Activated naive CD4-positive, alpha-beta T cell treated with anti-CD3 and anti-CD28 coated beads, Interleukin-2, amount 50 U/mL, for 24 hours (primary cell): ENCODE results near the gene SPDYE4.

ENCODE experiments used
- H3K27ac Mint-ChIP-seq: one replicate; pipeline ENCODE4 v1.8.0; 2021; ENCODE audit warnings: mild to moderate bottlenecking, mixed read lengths
- H3K27me3 Mint-ChIP-seq: one replicate; pipeline ENCODE4 v1.8.0; 2021; ENCODE audit warnings: mixed read lengths
- H3K36me3 Mint-ChIP-seq: one replicate; pipeline ENCODE4 v1.8.0; 2021; ENCODE audit warnings: mixed read lengths
- H3K4me1 Mint-ChIP-seq: one replicate; pipeline ENCODE4 v1.8.0; 2021; ENCODE audit warnings: mixed read lengths
- H3K4me3 Mint-ChIP-seq: one replicate; pipeline ENCODE4 v1.8.0; 2021; ENCODE audit warnings: mild to moderate bottlenecking, mixed read lengths
- H3K9me3 Mint-ChIP-seq: one replicate; pipeline ENCODE4 v1.8.0; 2021; ENCODE audit warnings: mixed read lengths

The SPDYE4 gene

DNA sequence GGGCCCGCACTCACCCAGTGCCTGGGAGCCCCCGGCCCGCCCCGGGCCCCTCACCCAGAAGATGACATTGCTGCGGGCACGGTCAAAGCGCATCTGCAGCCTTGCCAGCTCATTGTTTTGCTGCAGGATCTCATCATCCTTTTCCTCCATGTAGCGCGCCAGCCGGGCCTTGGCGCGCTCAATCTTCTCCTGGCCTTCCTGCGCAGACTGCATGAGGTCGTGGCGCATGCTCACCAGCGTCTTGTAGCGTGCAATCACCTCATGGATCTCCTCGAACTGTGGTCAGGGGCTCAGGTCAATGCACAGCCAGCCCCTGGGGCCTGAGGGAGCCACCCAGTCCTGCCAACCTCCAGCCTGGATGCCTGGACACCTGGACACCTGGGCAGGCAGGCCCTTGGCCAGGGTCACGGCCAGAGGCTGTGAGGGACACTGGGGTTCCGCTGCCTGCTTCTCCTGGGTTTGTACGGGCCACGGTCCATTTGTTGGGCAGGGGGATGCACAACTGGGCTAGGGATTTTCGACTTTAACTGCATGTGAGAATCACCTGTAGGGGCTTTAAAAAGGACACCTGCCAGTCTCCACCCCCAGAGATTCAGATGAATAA is 22.9 kb downstream of the SPDYE4 start:
- Mint-ChIP-seq H3K36me3 (no peaks in the 10 kb centered on the region), H3K4me1 (peaks cover 7% of the 10 kb centered on the region), H3K27me3 (no peaks in the 10 kb centered on the region), H3K27ac (no peak overlapping the region), H3K9me3 (no peaks in the 10 kb centered on the region), H3K4me3 (no peak overlapping the region)

DNA sequence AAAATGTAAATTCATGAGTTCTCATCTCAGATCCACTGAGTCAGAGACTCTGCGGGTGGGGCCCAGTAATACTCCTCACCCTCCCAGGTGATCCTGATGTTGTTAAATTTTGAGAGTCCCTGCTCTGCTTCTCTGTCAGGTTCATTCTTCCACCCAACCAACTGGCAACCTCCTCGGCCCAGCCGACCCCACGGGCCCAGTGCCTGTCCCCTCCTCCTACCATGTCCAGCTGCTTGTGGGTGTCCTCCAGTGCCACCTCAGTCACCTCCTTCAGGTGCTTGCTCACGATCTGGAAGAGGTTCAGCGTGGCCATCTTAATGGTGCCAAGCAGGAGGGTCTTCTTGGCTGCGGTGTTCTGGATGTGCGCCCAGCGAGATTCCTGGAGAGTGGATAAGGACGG is 23.5 kb downstream of the SPDYE4 start:
- H3K4me3 Mint-ChIP-seq: no peak overlapping the region
- H3K36me3 Mint-ChIP-seq: no peaks in the 10 kb centered on the region
- H3K9me3 Mint-ChIP-seq: no peaks in the 10 kb centered on the region
- no peaks in the 10 kb centered on the region for H3K27me3 Mint-ChIP-seq
- H3K4me1 Mint-ChIP-seq: peaks cover 2% of the 10 kb centered on the region
- H3K27ac Mint-ChIP-seq: no peak overlapping the region

DNA sequence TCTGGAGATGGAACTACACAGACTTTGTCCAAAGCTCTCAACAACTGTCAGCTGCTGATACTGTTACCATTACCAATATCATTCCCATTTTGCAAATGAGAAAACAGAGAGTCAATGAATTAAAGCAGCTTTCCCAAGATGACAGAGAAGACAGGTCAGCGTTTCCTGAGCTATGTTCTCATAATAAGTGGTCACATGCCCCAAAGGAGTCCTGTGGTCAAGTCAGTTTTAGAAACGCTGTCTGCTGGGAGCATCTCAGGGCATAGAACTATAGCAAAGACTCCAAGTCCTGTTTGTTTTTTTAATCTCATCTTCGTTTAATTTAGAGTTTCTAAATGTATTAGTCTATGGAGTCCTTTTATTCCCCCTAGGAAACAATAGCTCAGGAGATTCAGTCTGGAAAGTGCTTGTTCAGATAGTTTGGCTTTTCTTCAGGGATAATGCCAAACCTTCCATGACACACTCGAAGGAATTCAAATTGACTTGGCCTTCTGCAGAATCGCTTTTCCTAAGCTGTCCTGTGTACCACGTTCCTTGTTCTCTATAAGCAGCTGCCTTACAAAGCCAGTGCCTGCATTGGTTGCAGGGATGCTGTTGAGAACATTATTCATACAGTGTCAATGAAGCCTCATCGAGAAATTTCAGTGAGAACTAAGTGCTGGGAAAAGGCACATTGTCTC is 25.8 kb downstream of the SPDYE4 start:
- Mint-ChIP-seq H3K9me3 (no peaks in the 10 kb centered on the region), H3K36me3 (no peaks in the 10 kb centered on the region), H3K27ac (no peak overlapping the region), H3K4me1 (no peaks in the 10 kb centered on the region), H3K27me3 (peaks cover 2% of the 10 kb centered on the region), H3K4me3 (no peak overlapping the region)

DNA sequence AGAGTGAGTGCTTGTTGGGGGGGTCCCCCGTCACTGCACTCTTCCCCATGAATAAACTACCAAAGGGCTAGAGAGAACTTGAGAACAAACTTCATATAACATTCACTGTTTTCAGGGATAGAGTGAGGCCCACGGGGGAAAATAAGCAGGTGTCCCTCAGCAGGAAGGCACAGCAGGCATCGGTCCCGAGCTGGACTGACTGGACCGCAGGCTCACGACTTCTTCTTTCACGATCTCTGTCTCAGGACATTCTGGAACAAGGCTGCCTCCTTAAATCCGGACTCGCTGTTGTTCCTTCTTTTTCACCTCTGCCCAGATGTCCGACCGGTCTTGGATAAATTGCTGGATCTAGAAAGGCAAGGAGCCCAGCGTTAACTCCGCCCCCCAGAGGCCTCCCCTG is 28.5 kb downstream of the SPDYE4 start:
- no peaks in the 10 kb centered on the region for H3K9me3 Mint-ChIP-seq
- no peak overlapping the region for H3K4me3 Mint-ChIP-seq
- no peaks in the 10 kb centered on the region for H3K4me1 Mint-ChIP-seq
- H3K27me3 Mint-ChIP-seq: peaks cover 4% of the 10 kb centered on the region
- H3K36me3 Mint-ChIP-seq: no peaks in the 10 kb centered on the region
- H3K27ac Mint-ChIP-seq: peak overlapping the region; percentile 26

DNA sequence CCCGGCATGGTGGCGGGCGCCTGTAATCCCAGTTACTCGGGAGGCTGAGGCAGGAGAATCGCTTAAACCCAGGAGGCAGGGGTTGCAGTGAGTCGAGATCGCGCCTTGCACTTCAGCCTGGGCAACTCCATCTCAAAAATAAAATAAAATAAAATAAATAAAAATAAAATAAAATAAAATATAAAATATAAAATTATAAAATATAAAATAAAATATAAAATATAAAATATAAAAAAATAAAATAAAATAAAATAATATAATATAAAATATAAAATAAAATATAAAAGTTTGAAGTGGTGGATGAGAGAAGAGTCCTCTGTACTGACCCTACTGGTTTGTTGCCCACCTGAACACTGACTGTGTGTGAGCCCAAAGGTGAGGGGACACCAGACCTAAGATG is 28.9 kb downstream of the SPDYE4 start:
- Mint-ChIP-seq H3K9me3 (no peaks in the 10 kb centered on the region), H3K36me3 (no peaks in the 10 kb centered on the region), H3K27ac (no peak overlapping the region), H3K4me1 (no peaks in the 10 kb centered on the region), H3K27me3 (peaks cover 4% of the 10 kb centered on the region), H3K4me3 (no peak overlapping the region)

DNA sequence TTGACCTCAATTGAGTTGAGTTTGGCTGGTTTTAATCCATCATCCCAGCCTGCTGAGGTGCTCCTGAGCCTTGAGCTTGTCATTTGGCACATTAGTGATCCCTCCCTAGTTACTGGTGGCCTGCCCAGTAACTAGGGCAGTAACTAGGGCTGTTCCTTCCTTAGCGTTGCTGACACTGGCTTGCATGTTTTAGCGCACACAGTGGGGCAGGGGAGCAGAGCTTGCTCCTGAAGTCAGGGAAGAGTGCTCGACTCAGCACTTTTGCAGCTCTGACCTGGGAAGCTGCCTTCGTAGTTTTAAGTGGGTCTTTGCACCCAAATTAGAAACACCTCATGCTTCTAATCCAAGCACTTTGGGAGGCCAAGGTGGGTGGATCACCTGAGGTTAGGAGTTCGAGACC is 29.4 kb downstream of the SPDYE4 start:
- peaks cover 4% of the 10 kb centered on the region for H3K27me3 Mint-ChIP-seq
- no peaks in the 10 kb centered on the region for H3K9me3 Mint-ChIP-seq
- H3K4me1 Mint-ChIP-seq: no peaks in the 10 kb centered on the region
- no peak overlapping the region for H3K27ac Mint-ChIP-seq
- H3K4me3 Mint-ChIP-seq: no peak overlapping the region
- H3K36me3 Mint-ChIP-seq: no peaks in the 10 kb centered on the region

DNA sequence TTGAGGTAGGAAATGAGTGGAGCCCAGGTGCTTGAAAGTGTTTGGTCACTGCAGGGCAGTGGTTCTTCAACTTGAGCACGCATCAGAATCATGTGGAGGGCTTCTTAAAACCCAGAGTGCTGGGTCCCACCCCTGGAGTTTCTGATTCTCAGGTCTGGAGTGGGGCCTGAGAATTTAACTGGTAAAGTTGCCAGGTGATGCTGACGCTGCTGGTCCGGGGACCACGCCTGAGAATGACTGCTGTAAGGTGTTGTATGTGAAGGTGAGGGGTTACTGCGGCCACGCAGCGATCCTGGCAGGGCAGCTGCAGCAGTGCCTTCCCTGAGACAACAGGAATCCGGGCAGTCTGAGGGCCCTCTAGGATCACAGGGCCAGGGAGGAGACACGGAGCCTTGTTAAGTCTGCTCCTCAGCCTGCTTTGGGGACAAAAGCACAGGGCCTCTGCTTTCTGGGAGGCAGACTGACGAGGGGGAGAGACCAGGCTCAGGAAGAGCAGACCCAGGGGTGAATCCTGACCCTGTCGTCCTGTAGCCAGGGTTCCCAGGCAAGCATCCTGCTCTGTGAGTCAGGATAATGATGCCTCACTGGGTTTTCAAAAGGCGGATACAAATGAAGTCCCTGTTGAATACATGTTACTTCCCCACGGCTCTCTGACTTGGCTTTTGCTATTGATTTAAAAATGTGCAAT is 30.0 kb downstream of the SPDYE4 start:
- Mint-ChIP-seq H3K4me1 (no peaks in the 10 kb centered on the region), H3K4me3 (no peak overlapping the region), H3K27me3 (peaks cover 4% of the 10 kb centered on the region), H3K9me3 (no peaks in the 10 kb centered on the region), H3K27ac (no peak overlapping the region), H3K36me3 (no peaks in the 10 kb centered on the region)

DNA sequence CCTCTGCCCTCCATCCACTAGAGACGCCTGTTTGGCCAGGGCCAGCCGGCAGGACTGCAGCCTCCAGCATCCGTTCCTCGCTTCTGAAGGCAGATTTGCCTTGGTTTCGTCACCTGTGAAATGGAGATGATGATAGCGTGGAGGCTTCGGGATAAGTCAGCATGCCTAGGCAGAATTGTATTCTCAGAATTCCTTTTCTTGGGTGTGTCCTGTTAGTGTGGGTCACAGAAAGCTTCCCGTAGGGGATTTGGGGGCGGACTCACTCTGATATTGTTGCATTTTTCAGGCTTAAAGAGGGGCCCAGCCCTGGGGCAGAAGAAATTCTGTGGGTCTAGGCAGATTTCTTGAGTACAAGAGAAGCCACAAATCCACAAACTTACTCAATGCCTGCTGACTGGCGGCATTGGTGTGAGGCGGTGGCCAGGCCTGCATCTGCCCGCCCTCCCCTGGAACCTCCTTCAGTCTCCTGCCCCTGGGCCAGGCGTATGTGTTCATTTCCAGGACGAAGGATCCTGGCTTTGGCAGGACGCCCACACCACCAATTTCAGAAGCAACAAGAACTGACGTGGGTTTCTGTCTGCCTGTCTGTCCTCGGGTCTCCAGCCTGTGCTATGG is 31.3 kb downstream of the SPDYE4 start:
- no peaks in the 10 kb centered on the region for H3K36me3 Mint-ChIP-seq
- peaks cover 4% of the 10 kb centered on the region for H3K27me3 Mint-ChIP-seq
- H3K4me3 Mint-ChIP-seq: no peak overlapping the region
- H3K4me1 Mint-ChIP-seq: no peaks in the 10 kb centered on the region
- no peak overlapping the region for H3K27ac Mint-ChIP-seq
- no peaks in the 10 kb centered on the region for H3K9me3 Mint-ChIP-seq

DNA sequence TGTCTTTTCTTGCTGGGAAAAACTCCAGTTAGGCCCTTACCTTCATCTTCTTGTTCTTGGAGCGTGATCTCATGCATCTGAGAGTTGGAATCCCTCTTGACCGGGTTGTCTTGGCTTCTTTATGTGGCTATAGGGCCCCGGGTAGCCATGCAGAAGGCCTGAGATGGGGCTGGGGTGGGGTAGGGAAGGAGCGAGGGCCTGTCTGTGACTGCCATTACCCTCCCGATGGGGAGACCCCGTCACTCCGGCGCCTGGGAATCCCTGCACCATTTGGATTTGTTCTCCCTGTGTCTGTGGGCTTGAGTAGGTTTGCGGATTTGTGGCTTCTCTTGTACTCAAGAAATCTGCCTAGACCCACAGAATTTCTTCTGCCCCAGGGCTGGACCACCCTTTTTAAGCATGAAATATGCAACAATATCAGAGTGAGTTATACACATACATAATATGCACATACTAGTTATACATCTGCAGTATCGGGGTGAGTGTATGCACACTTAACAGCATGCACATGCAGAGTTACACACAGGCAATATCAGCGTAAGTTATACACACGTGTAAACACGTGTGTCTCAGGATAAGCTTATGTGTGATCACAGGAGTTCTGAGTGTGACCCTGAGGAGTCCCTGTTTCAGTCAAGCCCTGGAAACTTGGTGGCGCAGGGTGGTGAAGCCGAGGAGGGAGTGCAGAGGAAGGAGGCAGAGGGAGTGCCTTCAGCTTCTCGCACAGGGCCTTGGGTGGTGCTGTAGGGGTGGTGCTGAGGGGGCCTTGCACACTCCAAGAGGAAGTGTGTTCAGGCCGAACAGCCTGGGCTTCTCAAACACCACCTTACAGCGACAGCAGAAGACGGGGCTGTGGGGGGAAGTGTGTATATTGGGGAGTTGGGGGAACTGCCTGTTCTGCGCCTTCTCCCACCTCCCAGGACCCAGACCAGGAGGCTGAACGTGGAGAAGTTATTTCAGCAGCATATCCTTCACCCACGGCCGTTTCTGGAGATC is 32.2 kb downstream of the SPDYE4 start:
- peaks cover 4% of the 10 kb centered on the region for H3K27me3 Mint-ChIP-seq
- no peak overlapping the region for H3K27ac Mint-ChIP-seq
- H3K9me3 Mint-ChIP-seq: no peaks in the 10 kb centered on the region
- H3K4me3 Mint-ChIP-seq: no peak overlapping the region
- no peaks in the 10 kb centered on the region for H3K36me3 Mint-ChIP-seq
- H3K4me1 Mint-ChIP-seq: no peaks in the 10 kb centered on the region

DNA sequence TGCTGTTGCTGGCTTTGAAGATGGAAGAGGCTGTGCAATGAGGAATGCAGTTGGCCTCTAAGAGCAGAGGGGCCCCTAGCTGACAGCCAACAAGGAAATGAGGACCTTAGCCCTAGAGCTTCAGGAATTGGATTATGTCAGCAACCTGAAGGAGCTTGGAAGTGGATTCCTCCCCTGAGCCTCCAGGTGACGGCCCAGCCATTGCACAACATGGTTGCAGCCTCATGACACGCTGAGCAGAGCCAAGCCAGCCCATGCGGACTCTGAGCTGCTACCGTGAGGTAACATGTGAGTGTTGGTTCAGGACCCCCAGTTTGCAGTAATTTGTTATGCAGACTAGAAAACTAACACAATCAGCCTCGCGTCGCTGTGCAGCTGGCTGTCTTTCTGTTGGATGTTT is 33.9 kb downstream of the SPDYE4 start:
- Mint-ChIP-seq H3K27ac (no peak overlapping the region), H3K27me3 (peaks cover 4% of the 10 kb centered on the region)

DNA sequence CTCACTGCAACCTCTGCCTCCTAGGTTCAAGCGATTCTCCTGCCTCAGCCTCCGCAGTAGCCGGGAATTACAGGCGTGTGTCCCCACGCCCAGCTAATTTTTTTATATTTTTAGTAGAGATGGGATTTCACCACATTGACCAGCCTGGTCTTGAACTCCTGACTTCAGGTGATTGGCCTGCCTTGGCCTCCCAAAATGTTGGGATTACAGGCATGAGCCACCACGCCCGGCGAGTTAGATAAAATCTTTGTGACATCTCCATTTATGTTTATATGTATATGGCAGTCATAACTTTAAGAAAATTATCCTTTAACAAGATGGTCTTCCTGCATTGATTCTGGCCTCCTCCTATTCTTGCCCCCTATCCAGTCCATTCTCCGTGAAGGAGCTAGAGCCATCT is 37.8 kb downstream of the SPDYE4 start:
- no peaks in the 10 kb centered on the region for H3K9me3 Mint-ChIP-seq
- no peaks in the 10 kb centered on the region for H3K27me3 Mint-ChIP-seq
- H3K36me3 Mint-ChIP-seq: no peaks in the 10 kb centered on the region
- no peaks in the 10 kb centered on the region for H3K4me1 Mint-ChIP-seq
- H3K27ac Mint-ChIP-seq: no peak overlapping the region
- no peak overlapping the region for H3K4me3 Mint-ChIP-seq

More for the DNA sequence above, 33.9 kb downstream of the SPDYE4 start:
- no peak overlapping the region for H3K4me3 Mint-ChIP-seq
- no peaks in the 10 kb centered on the region for H3K36me3 Mint-ChIP-seq
- H3K4me1 Mint-ChIP-seq: no peaks in the 10 kb centered on the region
- no peaks in the 10 kb centered on the region for H3K9me3 Mint-ChIP-seq

DNA sequence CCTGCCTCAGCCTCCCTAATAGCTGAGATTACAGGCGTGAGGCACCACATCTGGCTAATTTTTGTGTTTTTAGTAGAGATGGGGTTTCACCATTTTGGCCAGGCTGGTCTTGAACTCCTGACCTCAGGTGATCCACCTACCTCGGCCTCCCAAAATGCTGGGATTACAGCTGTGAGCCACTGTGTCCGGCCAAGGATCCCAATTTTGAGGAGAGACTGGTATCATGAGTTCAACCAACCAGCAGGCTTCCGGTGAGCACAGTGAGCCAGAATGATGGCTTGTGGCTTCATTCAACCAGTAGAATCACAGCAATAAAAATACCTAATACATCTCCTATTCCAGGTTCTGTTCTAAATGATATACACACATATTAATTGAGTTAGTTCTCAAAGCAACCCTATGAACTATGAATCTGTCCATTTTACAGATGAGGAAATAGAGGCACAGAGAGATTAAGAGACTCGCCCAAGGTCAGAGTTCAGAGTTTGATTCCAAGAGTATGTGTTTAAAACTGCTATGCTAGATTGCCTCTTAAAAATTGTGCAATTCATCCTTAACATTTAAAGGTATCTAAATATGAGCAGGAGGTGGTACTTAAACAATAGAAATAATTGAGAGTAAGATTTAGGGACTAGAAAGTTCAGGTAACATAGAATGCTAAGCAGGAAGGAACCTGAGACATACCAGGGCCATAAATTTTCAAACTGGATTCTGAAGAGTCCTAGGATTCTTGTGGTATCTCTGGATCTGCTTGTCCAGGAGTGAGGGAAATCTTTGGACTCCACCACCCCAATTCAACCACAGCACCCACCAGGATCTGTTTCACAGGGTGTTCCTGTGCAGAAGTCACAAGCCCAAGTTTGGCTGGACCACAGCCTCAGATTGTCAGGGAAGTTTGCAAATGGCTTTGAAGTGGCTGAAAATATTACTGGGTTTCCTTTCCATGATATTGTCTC is 38.8 kb downstream of the SPDYE4 start:
- H3K4me1 Mint-ChIP-seq: no peaks in the 10 kb centered on the region
- H3K27me3 Mint-ChIP-seq: no peaks in the 10 kb centered on the region
- H3K9me3 Mint-ChIP-seq: no peaks in the 10 kb centered on the region
- no peak overlapping the region for H3K4me3 Mint-ChIP-seq
- no peak overlapping the region for H3K27ac Mint-ChIP-seq
- H3K36me3 Mint-ChIP-seq: no peaks in the 10 kb centered on the region

DNA sequence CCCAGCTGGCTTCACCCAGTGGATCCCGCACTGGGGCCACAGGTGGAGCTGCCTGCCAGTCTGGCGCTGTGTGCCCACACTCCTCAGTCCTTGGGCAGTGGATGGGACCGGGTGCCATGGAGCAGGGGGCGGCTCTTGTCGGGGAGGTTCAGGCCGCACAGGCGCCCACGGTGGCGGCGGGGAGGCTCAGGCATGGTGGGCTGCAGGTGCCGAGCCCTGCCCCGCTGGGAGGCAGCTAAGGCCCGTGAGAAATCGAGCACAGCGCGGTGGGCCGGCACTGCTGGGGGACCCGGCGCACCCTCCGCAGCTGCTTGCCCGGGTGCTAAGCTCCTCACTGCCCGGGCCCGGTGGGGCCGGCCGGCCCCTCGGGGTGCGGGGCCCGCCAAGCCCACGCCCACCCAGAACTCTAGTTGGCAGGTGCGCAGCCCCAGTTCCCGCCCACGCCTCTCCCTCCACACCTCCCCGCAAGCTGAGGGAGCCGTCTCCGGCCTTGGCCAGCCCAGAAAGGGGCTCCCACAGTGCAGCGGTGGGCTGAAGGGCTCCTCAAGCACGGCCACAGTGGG is 40.3 kb downstream of the SPDYE4 start:
- Mint-ChIP-seq H3K4me3 (no peak overlapping the region), H3K27me3 (no peaks in the 10 kb centered on the region), H3K4me1 (no peaks in the 10 kb centered on the region), H3K27ac (no peak overlapping the region), H3K9me3 (no peaks in the 10 kb centered on the region), H3K36me3 (no peaks in the 10 kb centered on the region)

DNA sequence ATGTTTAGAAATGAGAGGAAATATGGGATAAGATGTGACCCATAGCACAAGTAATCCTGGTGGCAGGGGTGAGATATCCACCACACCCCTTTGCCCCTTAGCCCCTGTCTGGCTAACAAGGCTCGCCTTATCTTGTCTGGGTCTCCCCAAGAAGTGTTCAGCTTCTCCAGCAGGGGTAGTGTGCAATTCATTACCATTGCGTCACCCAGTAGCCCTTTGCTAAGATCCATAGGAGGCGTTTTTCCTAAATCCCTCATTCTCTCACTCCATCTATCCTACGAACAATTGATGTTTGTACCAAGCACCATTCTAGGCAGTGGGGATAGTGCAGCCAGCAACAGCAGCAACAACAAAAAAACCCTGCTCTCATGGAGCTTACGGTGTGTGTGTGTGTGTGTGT is 44.5 kb downstream of the SPDYE4 start:
- H3K36me3 Mint-ChIP-seq: no peaks in the 10 kb centered on the region
- H3K27ac Mint-ChIP-seq: no peak overlapping the region
- no peak overlapping the region for H3K4me3 Mint-ChIP-seq
- H3K4me1 Mint-ChIP-seq: no peaks in the 10 kb centered on the region
- H3K27me3 Mint-ChIP-seq: no peaks in the 10 kb centered on the region
- no peaks in the 10 kb centered on the region for H3K9me3 Mint-ChIP-seq
